Fibroblast of skin of right biceps (primary cell): ENCODE results near the gene MRPL33.

ENCODE experiments used
- DNase-seq: peaks from one replicate; pipeline ENCODE4 v3.0.0-alpha.2; 2013

The MRPL33 gene

GRCh38 chr2:27771548-27772335 is at the start of gene MRPL33:
Gene MRPL33, plus strand, starts transcription at chr2:27771719. Its CDS starts 59 bp downstream, at chr2:27771778.
- peak; percentile 89 for DNase-seq

- DNase-seq = no peak
Measured at GRCh38 chr2:27721884-27722485, 49.5 kb upstream of the MRPL33 start.

GRCh38 chr2:27723372-27724144 is 48.0 kb upstream of the MRPL33 start:
- DNase-seq = peak; percentile 73

GRCh38 chr2:27724191-27724590 is 47.3 kb upstream of the MRPL33 start:
- DNase-seq = no peak

- peak; percentile 70 for DNase-seq
Measured at GRCh38 chr2:27724905-27725701, 46.4 kb upstream of the MRPL33 start.

- DNase-seq = no peak
Measured at GRCh38 chr2:27727257-27727656, 44.3 kb upstream of the MRPL33 start.

- no peak for DNase-seq
Measured at GRCh38 chr2:27728081-27728858, 43.2 kb upstream of the MRPL33 start.

- DNase-seq = no peak
Measured at GRCh38 chr2:27729198-27729597, 42.3 kb upstream of the MRPL33 start.

GRCh38 chr2:27729614-27730013 is 41.9 kb upstream of the MRPL33 start:
- no peak for DNase-seq

- DNase-seq = no peak
Measured at GRCh38 chr2:27730261-27730662, 41.3 kb upstream of the MRPL33 start.

GRCh38 chr2:27730980-27731691 is 40.4 kb upstream of the MRPL33 start:
- no peak for DNase-seq

GRCh38 chr2:27734305-27734704 is 37.2 kb upstream of the MRPL33 start:
- no peak for DNase-seq

- DNase-seq = peak; percentile 79
Measured at GRCh38 chr2:27735263-27735904, 36.1 kb upstream of the MRPL33 start.

- DNase-seq = no peak
Measured at GRCh38 chr2:27736031-27736889, 35.3 kb upstream of the MRPL33 start.

GRCh38 chr2:27736890-27737204 is 34.7 kb upstream of the MRPL33 start:
- DNase-seq = no peak

- DNase-seq = peak; percentile 80
Measured at GRCh38 chr2:27737676-27738348, 33.7 kb upstream of the MRPL33 start.

GRCh38 chr2:27738349-27739057 is 33.0 kb upstream of the MRPL33 start:
- no peak for DNase-seq

GRCh38 chr2:27739058-27739373 is 32.5 kb upstream of the MRPL33 start:
- DNase-seq = no peak

GRCh38 chr2:27741673-27742072 is 29.8 kb upstream of the MRPL33 start:
- DNase-seq = no peak
